Thyroid gland (tissue), 4 donors: Measurements from ENCODE around the gene RIC3.

Experiments
- POLR2A ChIP-seq, 2 donors: fragments of 450-650 bp; IDR thresholded peaks; one replicate each; pipeline ENCODE4 v1.6.1; 2017; ENCODE audit warnings: antibody characterized with exemption in 2 of 2, mild to moderate bottlenecking in 2 of 2, moderate library complexity in 1 of 2
- TF ChIP-seq, protein P1 (sequence below), 6 experiments: fragments of 200-600 bp in 3 of 6; fragments of 450-650 bp in 3 of 6; sonication (generic) in 3 of 6; IDR thresholded peaks; one replicate each; pipeline ENCODE4 v1.5.1; 2016 to 2019; ENCODE audit warnings: antibody characterized with exemption in 6 of 6, mild to moderate bottlenecking in 2 of 6, inconsistent platforms in 1 of 6, moderate library complexity in 1 of 6

DNA sequence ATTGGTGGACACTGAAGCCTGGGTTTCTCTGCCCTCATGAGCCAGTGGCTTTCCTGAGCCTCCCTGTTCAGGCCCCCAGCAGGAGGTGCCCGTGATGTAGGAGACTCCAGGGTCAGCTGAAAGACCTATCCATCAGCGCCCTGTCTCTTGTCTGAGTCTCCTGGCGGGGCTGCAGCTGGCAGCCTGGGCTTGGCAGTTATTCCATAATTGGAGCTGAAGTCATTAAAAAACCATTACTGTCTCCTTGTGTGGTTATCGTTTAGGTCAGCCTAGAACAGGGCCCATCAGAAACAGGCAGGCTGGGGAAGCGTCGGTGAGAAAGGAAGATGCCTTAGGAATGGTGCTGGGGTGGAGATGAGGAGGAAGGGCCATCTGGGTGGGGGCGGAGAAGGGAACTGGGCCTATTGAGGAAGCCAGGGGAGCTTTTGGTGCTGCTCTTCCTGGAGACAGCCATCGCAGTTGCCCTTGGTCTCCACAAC is 82.8 kb downstream of the RIC3 start:
- TF ChIP-seq, protein P1, sequence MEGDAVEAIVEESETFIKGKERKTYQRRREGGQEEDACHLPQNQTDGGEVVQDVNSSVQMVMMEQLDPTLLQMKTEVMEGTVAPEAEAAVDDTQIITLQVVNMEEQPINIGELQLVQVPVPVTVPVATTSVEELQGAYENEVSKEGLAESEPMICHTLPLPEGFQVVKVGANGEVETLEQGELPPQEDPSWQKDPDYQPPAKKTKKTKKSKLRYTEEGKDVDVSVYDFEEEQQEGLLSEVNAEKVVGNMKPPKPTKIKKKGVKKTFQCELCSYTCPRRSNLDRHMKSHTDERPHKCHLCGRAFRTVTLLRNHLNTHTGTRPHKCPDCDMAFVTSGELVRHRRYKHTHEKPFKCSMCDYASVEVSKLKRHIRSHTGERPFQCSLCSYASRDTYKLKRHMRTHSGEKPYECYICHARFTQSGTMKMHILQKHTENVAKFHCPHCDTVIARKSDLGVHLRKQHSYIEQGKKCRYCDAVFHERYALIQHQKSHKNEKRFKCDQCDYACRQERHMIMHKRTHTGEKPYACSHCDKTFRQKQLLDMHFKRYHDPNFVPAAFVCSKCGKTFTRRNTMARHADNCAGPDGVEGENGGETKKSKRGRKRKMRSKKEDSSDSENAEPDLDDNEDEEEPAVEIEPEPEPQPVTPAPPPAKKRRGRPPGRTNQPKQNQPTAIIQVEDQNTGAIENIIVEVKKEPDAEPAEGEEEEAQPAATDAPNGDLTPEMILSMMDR (IDR thresholded peaks at IDR 0.05), result no peak
- TF ChIP-seq POLR2A (IDR thresholded peaks at IDR 0.05), result no peak
